Small intestine (tissue), 7 donors: Measurements from ENCODE around the gene TANGO6. TPM values are rescaled to one million over a fixed set of nuclear protein-coding genes. Genes with fewer than 3 reads are reported as not detected.
A peak's percentile ranks its signal among the peaks of the same experiment; 100 is the strongest.
"Not testable (repeated sequence)": the region's sequence is repeated elsewhere in the genome, so short reads cannot be mapped to it uniquely, and the experiment has no call there.

Source experiments
- DNase-seq, 2 donors: peaks; one replicate each; pipeline versions ENCODE4 v3.0.0 to v3.0.0-alpha.2; 2013
- FAIRE-seq: peaks from 2 replicates; lab custom pipeline; 2012; peaks lifted over from hg19 to GRCh38; lab: Jason Lieb, UNC
- H3K27ac ChIP-seq, 3 donors: one replicate each; pipeline ENCODE4 v1.5.1; 2013; ENCODE audit warnings: low read length in 2 of 3, mild to moderate bottlenecking in 2 of 3, control low read depth in 1 of 3, inconsistent platforms in 1 of 3, low read depth in 1 of 3, moderate library complexity in 1 of 3
- H3K27me3 ChIP-seq, 3 donors: one replicate each; pipeline ENCODE4 v1.6.1; 2013; ENCODE audit warnings: low read length in 3 of 3, inconsistent platforms in 1 of 3; ENCODE audit not compliant: control insufficient read depth in 3 of 3, insufficient read depth in 3 of 3
- H3K36me3 ChIP-seq, 3 donors: one replicate each; pipeline ENCODE4 v1.6.1; 2013; ENCODE audit warnings: low read length in 3 of 3, inconsistent platforms in 1 of 3, low read depth in 1 of 3, mild to moderate bottlenecking in 1 of 3, moderate library complexity in 1 of 3; ENCODE audit not compliant: control insufficient read depth in 3 of 3, insufficient read depth in 2 of 3
- H3K4me1 ChIP-seq, 3 donors: one replicate each; pipeline ENCODE4 v1.6.1; 2013; ENCODE audit warnings: low read length in 2 of 3, inconsistent platforms in 1 of 3, low read depth in 1 of 3, mild to moderate bottlenecking in 1 of 3, moderate library complexity in 1 of 3; ENCODE audit not compliant: control insufficient read depth in 3 of 3, insufficient read depth in 2 of 3
- H3K4me3 ChIP-seq, 3 donors: one replicate each; pipeline ENCODE4 v1.5.1; 2013; ENCODE audit warnings: low read length in 3 of 3, control low read depth in 1 of 3, inconsistent platforms in 1 of 3, low read depth in 1 of 3, mild to moderate bottlenecking in 1 of 3, moderate library complexity in 1 of 3
- H3K9me3 ChIP-seq, 2 donors: one replicate each; pipeline ENCODE4 v1.6.1; 2013; ENCODE audit warnings: low read depth in 1 of 2, low read length in 1 of 2; ENCODE audit not compliant: control insufficient read depth in 2 of 2, insufficient read depth in 1 of 2
- WGBS, 3 donors: extraction: QIAGEN DNeasy Blood & Tissue Kit; methylation state at CpG; one replicate each; pipeline ENCODE4 v1.1.7; 2013; 5-methylcytosine and 5-hydroxymethylcytosine counted together
- polyA plus RNA-seq, 4 donors: library from polyadenylated mRNA; stranded (reverse) in 3 of 4; unstranded in 1 of 4; fragments of 200-250 nt in 3 of 4; fragments of 120-200 nt in 1 of 4; gene quantifications; one replicate each; pipeline versions ENCODE4 v1.2.1 to v1.2.3, GENCODE V29; 2013
- donor health status: healthy with polysubstance abuse.
- donor health status: control.
- donor health status: control.
- donor health status: Bipolar disorder and iron deficiency.
- donor health status: healthy.

Gene TANGO6
- polyA plus RNA-seq, 4 donors = 0.67 to 7.7 (median 2.9) TPM

- Histone ChIP-seq H3K27ac (no peak overlapping the region), H3K4me3 (no peak overlapping the region), H3K4me1 (peaks cover 0 to 2% (median 0%) of the 10 kb centered on the region in 3 donors), H3K9me3 (no peaks in the 10 kb centered on the region), H3K27me3 (no peaks in the 10 kb centered on the region), H3K36me3 (peaks cover 3 to 88% (median 4%) of the 10 kb centered on the region in 3 donors)
- 83 to 88% (median 84%) methylated on average over 7 of the region's 7 CpGs for WGBS, 3 donors
- DNase-seq (no peak), FAIRE-seq (no peak)
Observed at GRCh38 chr16:69116256-69116875, 273.0 kb downstream of the TANGO6 start.

DNA sequence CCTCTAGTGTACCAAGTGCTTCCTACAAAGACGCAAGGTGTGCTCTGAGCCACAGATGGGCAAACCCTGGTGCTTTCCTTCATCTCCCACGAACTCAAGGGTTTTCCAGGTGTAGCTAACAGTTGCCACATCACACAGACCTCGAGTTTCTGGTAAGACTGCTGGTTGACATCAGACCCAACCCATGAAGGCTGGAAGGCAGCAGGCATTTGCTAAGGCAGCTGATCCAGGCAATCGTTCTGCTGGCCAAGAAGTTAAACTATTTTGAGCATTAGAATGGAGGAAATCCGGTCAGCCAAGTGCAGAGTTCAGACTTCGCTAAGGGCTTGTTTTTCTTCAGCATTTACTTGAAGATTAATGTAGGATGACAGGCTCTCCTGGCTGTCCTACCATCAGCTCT is 273.6 kb downstream of the TANGO6 start:
- no peaks in the 10 kb centered on the region for H3K9me3 ChIP-seq
- no peak overlapping the region for H3K4me3 ChIP-seq
- no peaks in the 10 kb centered on the region for H3K27me3 ChIP-seq
- H3K27ac ChIP-seq = no peak overlapping the region
- peaks cover 3 to 83% (median 4%) of the 10 kb centered on the region in 3 donors for H3K36me3 ChIP-seq
- DNase-seq (no peak), FAIRE-seq (no peak)
- peaks cover 0 to 2% (median 0%) of the 10 kb centered on the region in 3 donors for H3K4me1 ChIP-seq
- WGBS, 3 donors = 63 to 70% (median 65%) methylated on average over 6 of the region's 6 CpGs

DNA sequence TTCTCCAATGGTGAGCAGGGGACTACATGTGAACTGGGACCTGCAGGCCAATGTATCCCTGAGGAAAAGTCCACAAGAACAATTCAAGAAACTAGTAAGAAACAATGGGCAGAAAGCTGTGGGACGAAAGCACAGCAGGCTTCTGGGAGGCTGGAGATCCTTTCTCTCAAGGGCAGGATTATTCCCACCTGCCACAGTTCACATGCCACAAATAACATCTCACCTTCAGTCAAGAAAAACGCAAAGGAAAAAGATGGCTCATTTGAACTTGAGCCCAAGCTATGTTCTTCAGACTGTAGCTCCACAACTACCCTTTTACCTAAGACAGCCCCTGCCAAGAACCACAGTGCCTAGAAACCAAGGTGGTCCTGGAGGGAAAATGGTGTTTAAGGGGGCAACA is 275.1 kb downstream of the TANGO6 start:
- 88 to 96% (median 91%) methylated on average over 2 of the region's 2 CpGs for WGBS, 3 donors
- Histone ChIP-seq H3K9me3 (no peaks in the 10 kb centered on the region), H3K27ac (no peak overlapping the region), H3K4me3 (no peak overlapping the region), H3K36me3 (peaks cover 3 to 75% (median 4%) of the 10 kb centered on the region in 3 donors), H3K4me1 (peaks cover 0 to 2% (median 0%) of the 10 kb centered on the region in 3 donors), H3K27me3 (no peaks in the 10 kb centered on the region)
- no peak for DNase-seq
- FAIRE-seq = no peak

GRCh38 chr16:69118994-69119393 is 275.7 kb downstream of the TANGO6 start:
- 60 to 89% (median 70%) methylated on average over 2 of the region's 2 CpGs for WGBS, 3 donors
- DNase-seq = peak in 1 of 2 donors; percentile 66
- Histone ChIP-seq H3K9me3 (no peaks in the 10 kb centered on the region), H3K4me3 (no peak overlapping the region), H3K4me1 (peaks cover 0 to 2% (median 0%) of the 10 kb centered on the region in 3 donors), H3K36me3 (peaks cover 3 to 71% (median 4%) of the 10 kb centered on the region in 3 donors), H3K27ac (no peak overlapping the region), H3K27me3 (no peaks in the 10 kb centered on the region)
- FAIRE-seq = no peak

- FAIRE-seq (no peak), DNase-seq (no peak)
- H3K36me3 ChIP-seq = peaks cover 3 to 68% (median 4%) of the 10 kb centered on the region in 3 donors
- H3K4me3 ChIP-seq = no peak overlapping the region
- H3K9me3 ChIP-seq = no peaks in the 10 kb centered on the region
- H3K27ac ChIP-seq = no peak overlapping the region
- 95 to 100% (median 97%) methylated on average over 2 of the region's 2 CpGs for WGBS, 3 donors
- peaks cover 0 to 2% (median 0%) of the 10 kb centered on the region in 3 donors for H3K4me1 ChIP-seq
- H3K27me3 ChIP-seq = no peaks in the 10 kb centered on the region
Observed at GRCh38 chr16:69119536-69119935, 276.2 kb downstream of the TANGO6 start.

DNA sequence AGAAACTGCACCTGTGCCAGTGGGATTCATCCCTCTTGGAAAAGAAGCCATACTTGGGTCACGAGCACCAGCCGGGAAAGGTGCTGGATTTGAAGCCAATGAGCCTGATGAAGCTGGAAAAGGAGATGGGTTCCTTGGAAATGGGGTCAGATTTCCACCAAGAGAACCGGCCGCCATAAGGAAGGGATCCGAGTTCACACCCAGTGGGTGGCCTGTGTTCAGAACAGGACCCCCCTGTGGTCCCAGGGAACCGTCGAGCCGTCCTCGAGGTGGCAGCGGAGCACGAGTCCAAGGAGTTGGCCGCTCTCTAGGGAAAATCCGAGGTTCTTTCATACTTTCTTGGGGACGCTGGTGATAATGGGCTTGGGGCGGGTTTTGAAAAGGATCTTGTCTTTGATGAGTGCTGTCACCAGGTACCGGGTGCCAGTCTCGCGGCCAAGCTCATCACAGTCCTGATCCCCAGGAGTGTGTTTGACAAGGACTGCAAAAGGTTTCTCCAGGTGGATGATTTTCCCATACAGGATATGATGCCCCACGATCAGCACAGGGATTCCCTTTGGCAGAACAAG is 276.8 kb downstream of the TANGO6 start:
- no peak for DNase-seq
- H3K36me3 ChIP-seq = peaks cover 3 to 63% (median 4%) of the 10 kb centered on the region in 3 donors
- H3K27ac ChIP-seq = no peak overlapping the region

DNA sequence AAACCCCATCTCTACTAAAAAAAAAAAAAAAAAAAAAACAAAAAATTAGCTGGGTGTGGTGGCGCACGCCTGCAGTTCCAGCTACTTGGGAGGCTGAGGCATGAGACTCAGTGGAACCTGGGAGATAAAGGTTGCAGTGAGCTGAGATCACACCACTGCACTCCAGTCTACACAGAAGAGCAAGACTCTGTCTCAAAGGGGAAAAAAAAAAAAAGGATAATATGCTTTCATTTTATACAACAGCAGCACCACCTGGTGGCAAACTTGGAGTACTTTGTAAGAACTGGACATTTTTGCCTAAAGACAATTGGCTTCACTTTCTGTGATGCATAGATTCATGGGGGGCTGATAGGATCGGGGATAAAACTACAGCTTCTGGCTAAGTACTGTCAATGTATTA is 280.6 kb downstream of the TANGO6 start:
- no peak for FAIRE-seq
- Histone ChIP-seq H3K9me3 (no peaks in the 10 kb centered on the region), H3K4me1 (peaks cover 0 to 2% (median 0%) of the 10 kb centered on the region in 3 donors), H3K27ac (no peak overlapping the region), H3K4me3 (no peak overlapping the region), H3K27me3 (no peaks in the 10 kb centered on the region), H3K36me3 (peaks cover 3 to 40% (median 4%) of the 10 kb centered on the region in 3 donors)
- peak; percentile 74 to 80 for DNase-seq
- WGBS, 3 donors = 69 to 78% (median 76%) methylated on average over 3 of the region's 3 CpGs

More for the DNA sequence above, 276.8 kb downstream of the TANGO6 start:
- no peak overlapping the region for H3K4me3 ChIP-seq
- H3K27me3 ChIP-seq = no peaks in the 10 kb centered on the region
- H3K4me1 ChIP-seq = peaks cover 0 to 2% (median 0%) of the 10 kb centered on the region in 3 donors
- no peak for FAIRE-seq
- H3K9me3 ChIP-seq = no peaks in the 10 kb centered on the region
- 96 to 97% (median 96%) methylated on average over 19 of the region's 19 CpGs for WGBS, 3 donors

GRCh38 chr16:69124406-69124805 is 281.1 kb downstream of the TANGO6 start:
- H3K4me1 ChIP-seq, H3K4me3 ChIP-seq, H3K27me3 ChIP-seq, H3K27ac ChIP-seq, FAIRE-seq, H3K9me3 ChIP-seq, DNase-seq: not testable (repeated sequence)
- peaks cover 3 to 35% (median 4%) of the 10 kb centered on the region in 3 donors for H3K36me3 ChIP-seq
- 85 to 88% (median 87%) methylated on average over 8 of the region's 8 CpGs for WGBS, 3 donors
